CD4-positive, alpha-beta memory T cell (primary cell): ENCODE data around the gene PPP6R2. TPM values are rescaled to one million over a fixed set of nuclear protein-coding genes. Genes with fewer than 3 reads are reported as not detected.
"Not testable (repeated sequence)": the region's sequence is repeated elsewhere in the genome, so short reads cannot be mapped to it uniquely, and the experiment has no call there.

Experiments
- CTCF ChIA-PET: fragments of 350-600 bp; sonication (Branson Sonifier 250); formaldehyde crosslinking; loops from one replicate; lab custom pipeline; 2021; ENCODE audit warnings: inconsistent platforms; ENCODE audit not compliant: partially characterized antibody; lab: Charles Lee
- POLR2A ChIA-PET: fragments of 350-600 bp; sonication (Branson Sonifier 250); formaldehyde crosslinking; loops from one replicate; lab custom pipeline; 2021; ENCODE audit not compliant: partially characterized antibody; lab: Charles Lee
- DNase-seq, 5 donors: peaks; one replicate each; pipeline versions ENCODE4 v3.0.0 to v3.0.0-alpha.2; 2020 to 2022; ENCODE audit warnings: mixed read lengths in 1 of 5
- H3K27ac ChIP-seq: one replicate; pipeline ENCODE4 v1.7.0; 2013; ENCODE audit warnings: low read depth, low read length
- H3K27me3 ChIP-seq: 2 replicates; pipeline ENCODE4 v1.7.0; 2013; ENCODE audit warnings: mild to moderate bottlenecking, low read length, moderate library complexity; ENCODE audit not compliant: insufficient read depth
- H3K36me3 ChIP-seq: 2 replicates; pipeline ENCODE4 v1.7.0; 2013; ENCODE audit warnings: mild to moderate bottlenecking, low read length, moderate library complexity; ENCODE audit not compliant: insufficient read depth
- H3K4me1 ChIP-seq: 2 replicates; pipeline ENCODE4 v1.7.0; 2013; ENCODE audit warnings: mild to moderate bottlenecking, low read length, moderate library complexity; ENCODE audit not compliant: insufficient read depth
- H3K4me3 ChIP-seq, 2 donors: one replicate each; pipeline ENCODE4 v1.7.0; 2013; ENCODE audit warnings: low read length in 2 of 2, mild to moderate bottlenecking in 1 of 2
- H3K9me3 ChIP-seq, 2 donors: one replicate each; pipeline ENCODE4 v1.7.0; 2013; ENCODE audit warnings: low read length in 2 of 2, control low read depth in 1 of 2; ENCODE audit not compliant: control insufficient read depth in 1 of 2
- H3K27ac Mint-ChIP-seq, 7 donors: one replicate each; pipeline ENCODE4 v1.8.0; 2020 to 2021; ENCODE audit warnings: mixed read lengths in 7 of 7, mild to moderate bottlenecking in 6 of 7, inconsistent platforms in 3 of 7, moderate library complexity in 3 of 7
- H3K27me3 Mint-ChIP-seq, 2 donors: one replicate each; pipeline ENCODE4 v1.8.0; 2020 to 2021; ENCODE audit warnings: mixed read lengths in 2 of 2
- H3K36me3 Mint-ChIP-seq, 2 donors: one replicate each; pipeline ENCODE4 v1.8.0; 2020 to 2021; ENCODE audit warnings: mixed read lengths in 2 of 2, inconsistent platforms in 1 of 2, mild to moderate bottlenecking in 1 of 2
- H3K4me1 Mint-ChIP-seq, 4 donors: one replicate each; pipeline ENCODE4 v1.8.0; 2020 to 2021; ENCODE audit warnings: mixed read lengths in 4 of 4, mild to moderate bottlenecking in 1 of 4
- H3K4me3 Mint-ChIP-seq, 8 donors: one replicate each; pipeline ENCODE4 v1.8.0; 2020 to 2021; ENCODE audit warnings: mixed read lengths in 8 of 8, mild to moderate bottlenecking in 7 of 8, moderate library complexity in 6 of 8, inconsistent platforms in 3 of 8
- H3K9me3 Mint-ChIP-seq, 8 donors: one replicate each; pipeline ENCODE4 v1.8.0; 2020 to 2021; ENCODE audit warnings: mixed read lengths in 8 of 8, mild to moderate bottlenecking in 5 of 8, inconsistent platforms in 3 of 8, moderate library complexity in 1 of 8
- intact Hi-C: fragments of 100-400 bp; cut with micrococcal nuclease; formaldehyde crosslinking; loops from one replicate; pipeline ENCODE4 v1.15.1; 2023
- polyA plus RNA-seq, 2 donors: library from polyadenylated mRNA; unstranded; fragments of 300-500 nt; fragmentation: Illumina TruSeq; gene quantifications; one replicate each; pipeline ENCODE4 v1.2.3, GENCODE V29; 2021
- total RNA-seq, 2 experiments: library from RNA; stranded (reverse); gene quantifications; one replicate each; pipeline ENCODE4 v1.2.3, GENCODE V29; 2021

Gene PPP6R2
- total and polyA plus RNA-seq, 4 experiments from 2014 or later: 13.3 to 91.2 (median 53.9) TPM

GRCh38 chr22:50361222-50361621, 18.1 kb downstream of the PPP6R2 start:
- Histone ChIP-seq H3K9me3 (no peaks in the 10 kb centered on the region), H3K27me3 (no peaks in the 10 kb centered on the region), H3K27ac (no peak overlapping the region), H3K36me3 (peaks cover 15% of the 10 kb centered on the region), H3K4me3 (no peak overlapping the region), H3K4me1 (peaks cover 21% of the 10 kb centered on the region)
- H3K36me3 Mint-ChIP-seq: peaks cover 17 to 25% of the 10 kb centered on the region in 2 donors
- peaks cover 31 to 53% (median 40%) of the 10 kb centered on the region in 4 donors for H3K4me1 Mint-ChIP-seq
- ChIA-PET POLR2A (interaction anchor here (0.9 kb wide), 1 partner anchor 259 kb away, joined by 3 read pairs; no protein-coding TSS in a partner anchor), CTCF (no interaction called here)
- H3K4me3 Mint-ChIP-seq: peak overlapping the region in 3 of 8 donors; percentile 8 to 45 (median 23)
- intact Hi-C loops: no loop called here
- peak overlapping the region in 6 of 7 donors; percentile 2 to 77 (median 56) for H3K27ac Mint-ChIP-seq
- H3K9me3 Mint-ChIP-seq: peaks cover 0 to 2% (median 0%) of the 10 kb centered on the region in 8 donors
- no peak for DNase-seq
- H3K27me3 Mint-ChIP-seq: no peaks in the 10 kb centered on the region

DNA sequence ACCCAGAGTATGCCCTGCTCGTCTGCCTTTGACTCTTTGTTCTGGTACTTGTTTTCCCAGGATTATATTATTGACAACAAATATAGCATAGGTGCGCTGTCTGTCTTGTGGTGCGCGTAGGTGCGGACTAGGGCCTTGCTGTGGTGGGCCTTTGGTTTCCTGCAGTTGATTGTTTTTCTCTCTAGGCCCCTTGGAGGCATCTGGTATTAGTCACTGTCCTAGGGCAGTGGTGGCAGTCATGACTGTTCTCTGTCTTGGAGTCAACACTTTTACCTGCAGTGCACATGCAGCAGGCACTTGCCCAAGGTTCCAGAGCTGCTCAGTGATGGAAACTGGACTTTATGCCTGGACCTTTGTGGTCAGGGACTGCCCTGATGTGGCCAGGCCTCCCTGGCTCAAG, 18.6 kb downstream of the PPP6R2 start:
- CTCF ChIA-PET: no interaction called here
- peaks cover 0 to 2% (median 0%) of the 10 kb centered on the region in 8 donors for H3K9me3 Mint-ChIP-seq
- Histone ChIP-seq H3K9me3 (no peaks in the 10 kb centered on the region), H3K36me3 (peaks cover 15% of the 10 kb centered on the region), H3K4me3 (no peak overlapping the region), H3K27ac (no peak overlapping the region), H3K27me3 (no peaks in the 10 kb centered on the region), H3K4me1 (peaks cover 21% of the 10 kb centered on the region)
- H3K27ac Mint-ChIP-seq: peak overlapping the region in 6 of 7 donors; percentile 2 to 68 (median 36)
- peak overlapping the region in 2 of 8 donors; percentile 8 to 23 for H3K4me3 Mint-ChIP-seq
- DNase-seq: no peak
- intact Hi-C loops: no loop called here
- POLR2A ChIA-PET: no interaction called here
- no peaks in the 10 kb centered on the region for H3K27me3 Mint-ChIP-seq
- H3K36me3 Mint-ChIP-seq: peaks cover 17 to 25% of the 10 kb centered on the region in 2 donors
- peaks cover 34 to 57% (median 42%) of the 10 kb centered on the region in 4 donors for H3K4me1 Mint-ChIP-seq

DNA sequence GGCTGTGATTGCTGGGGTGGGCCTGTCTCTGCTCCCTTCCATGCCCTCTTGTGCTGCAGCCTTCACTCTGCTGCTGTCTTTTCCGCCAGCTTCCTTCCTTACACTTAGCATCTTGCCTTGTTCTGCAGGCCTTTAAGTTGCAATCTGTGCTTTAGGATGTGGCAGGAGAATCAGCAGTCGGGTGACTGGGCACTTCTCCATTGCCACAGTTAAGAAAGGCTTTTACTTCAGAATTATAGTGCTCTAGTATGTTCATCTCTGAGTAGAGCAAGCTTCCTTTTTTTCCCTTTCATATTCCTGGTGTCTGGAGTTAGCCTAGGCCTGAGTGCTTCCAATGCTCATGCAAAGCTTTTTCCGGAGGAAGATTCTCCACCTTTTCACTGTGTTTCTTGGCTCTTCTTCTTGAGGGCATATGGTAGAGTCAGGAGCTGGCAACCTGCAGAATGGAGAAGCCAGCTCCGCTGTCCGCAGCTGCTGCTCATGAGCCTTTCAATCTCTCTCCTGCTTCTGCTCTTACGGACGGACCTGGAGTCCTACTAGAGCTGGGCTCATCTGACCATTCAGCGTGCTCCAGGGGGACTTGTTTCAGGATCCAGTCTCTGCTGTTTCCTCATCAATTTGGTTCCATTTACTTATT, 20.2 kb downstream of the PPP6R2 start:
- no peak overlapping the region for H3K4me3 ChIP-seq
- peaks cover 21% of the 10 kb centered on the region for H3K4me1 ChIP-seq
- peaks cover 15% of the 10 kb centered on the region for H3K36me3 ChIP-seq
- ChIA-PET POLR2A (no interaction called here), CTCF (no interaction called here)
- no peaks in the 10 kb centered on the region for H3K27me3 Mint-ChIP-seq
- H3K9me3 Mint-ChIP-seq: peaks cover 0 to 2% (median 0%) of the 10 kb centered on the region in 8 donors
- no peaks in the 10 kb centered on the region for H3K27me3 ChIP-seq
- H3K4me3 Mint-ChIP-seq: peak overlapping the region in 2 of 8 donors; percentile 39 to 43
- no peaks in the 10 kb centered on the region for H3K9me3 ChIP-seq
- H3K36me3 Mint-ChIP-seq: peaks cover 17 to 31% of the 10 kb centered on the region in 2 donors
- no peak overlapping the region for H3K27ac ChIP-seq
- peak overlapping the region in 5 of 7 donors; percentile 38 to 79 (median 71) for H3K27ac Mint-ChIP-seq
- intact Hi-C loops: no loop called here
- H3K4me1 Mint-ChIP-seq: peaks cover 31 to 66% (median 41%) of the 10 kb centered on the region in 4 donors
- no peak for DNase-seq

DNA sequence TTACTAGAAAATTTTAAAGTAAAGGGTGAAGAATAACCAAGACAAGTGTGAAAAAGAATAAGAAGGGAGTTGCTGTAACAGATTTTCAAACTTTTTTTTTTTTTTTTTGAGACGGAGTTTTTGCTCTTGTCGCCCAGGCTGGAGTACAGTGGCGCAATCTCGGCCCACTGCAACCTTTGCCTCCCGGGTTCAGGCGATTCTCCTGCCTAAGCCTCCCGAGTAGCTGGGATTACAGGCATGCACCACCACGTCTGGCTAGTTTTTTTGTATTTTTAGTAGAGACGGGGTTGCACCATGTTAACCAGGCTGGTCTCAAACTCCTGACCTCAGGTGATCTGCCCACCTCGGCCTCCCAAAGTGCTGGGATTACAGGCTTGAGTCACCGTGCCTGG, 20.7 kb downstream of the PPP6R2 start:
- Histone ChIP-seq H3K4me1 (peaks cover 21% of the 10 kb centered on the region), H3K36me3 (peaks cover 15% of the 10 kb centered on the region)
- intact Hi-C loops, H3K9me3 ChIP-seq, H3K4me3 Mint-ChIP-seq, H3K27ac Mint-ChIP-seq, H3K27me3 Mint-ChIP-seq, H3K27ac ChIP-seq, H3K9me3 Mint-ChIP-seq, POLR2A ChIA-PET, CTCF ChIA-PET, H3K27me3 ChIP-seq, DNase-seq, H3K4me3 ChIP-seq: not testable (repeated sequence)
- H3K36me3 Mint-ChIP-seq: peaks cover 17 to 28% of the 10 kb centered on the region in 2 donors
- peaks cover 30 to 62% (median 40%) of the 10 kb centered on the region in 4 donors for H3K4me1 Mint-ChIP-seq

- no peaks in the 10 kb centered on the region for H3K27me3 Mint-ChIP-seq
- peaks cover 14 to 34% (median 19%) of the 10 kb centered on the region in 4 donors for H3K4me1 Mint-ChIP-seq
- H3K9me3 Mint-ChIP-seq: peaks cover 0 to 2% (median 0%) of the 10 kb centered on the region in 8 donors
- Histone ChIP-seq H3K4me1 (no peaks in the 10 kb centered on the region), H3K4me3 (no peak overlapping the region), H3K27me3 (no peaks in the 10 kb centered on the region), H3K36me3 (no peaks in the 10 kb centered on the region), H3K27ac (no peak overlapping the region), H3K9me3 (no peaks in the 10 kb centered on the region)
- DNase-seq: no peak
- H3K4me3 Mint-ChIP-seq: no peak overlapping the region
- POLR2A ChIA-PET: no interaction called here
- peak overlapping the region in 1 of 7 donors; percentile 25 for H3K27ac Mint-ChIP-seq
- H3K36me3 Mint-ChIP-seq: peaks cover 8 to 16% of the 10 kb centered on the region in 2 donors
- CTCF ChIA-PET: interaction anchor here (0.6 to 1.3 kb wide), 3 partner anchors 10 to 102 kb away, joined by 3 read pairs; no protein-coding TSS in a partner anchor
- intact Hi-C loops: no loop called here
These were observed 24.8 kb downstream of the PPP6R2 start for GRCh38 chr22:50367778-50368500.

DNA sequence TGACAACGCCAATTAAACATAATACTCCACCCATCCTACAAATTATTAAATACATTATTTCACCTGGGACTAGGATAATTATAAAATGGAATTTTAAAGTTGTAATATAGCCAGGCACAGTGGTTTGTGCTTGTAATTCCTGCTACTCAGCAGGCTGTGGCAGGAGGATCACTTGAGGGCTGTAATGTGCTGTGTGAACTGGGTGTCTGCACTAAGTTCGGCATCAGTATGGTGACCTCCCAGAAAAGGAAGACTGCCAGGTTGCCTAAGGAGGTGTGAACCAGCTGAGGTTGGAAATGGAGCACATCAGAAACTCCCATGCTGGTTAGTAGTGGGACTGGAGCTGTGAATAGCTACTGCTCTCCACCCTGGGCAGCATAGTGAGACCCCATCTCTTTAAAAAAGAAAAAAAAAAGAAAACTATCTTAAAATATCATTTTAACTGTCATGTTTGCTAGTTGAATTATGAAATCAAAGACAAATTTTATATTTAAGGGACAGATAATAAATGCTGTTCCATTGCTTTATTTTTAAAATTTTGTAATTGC, 28.0 kb downstream of the PPP6R2 start:
- H3K36me3 Mint-ChIP-seq: peaks cover 12 to 29% of the 10 kb centered on the region in 2 donors
- CTCF ChIA-PET: no interaction called here

More for the DNA sequence above, 28.0 kb downstream of the PPP6R2 start:
- POLR2A ChIA-PET: no interaction called here
- H3K4me3 Mint-ChIP-seq: no peak overlapping the region
- DNase-seq: no peak
- Histone ChIP-seq H3K4me1 (peaks cover 4% of the 10 kb centered on the region), H3K4me3 (no peak overlapping the region), H3K36me3 (peaks cover 14% of the 10 kb centered on the region), H3K9me3 (no peaks in the 10 kb centered on the region), H3K27ac (no peak overlapping the region), H3K27me3 (no peaks in the 10 kb centered on the region)
- H3K4me1 Mint-ChIP-seq: peaks cover 7 to 24% (median 10%) of the 10 kb centered on the region in 4 donors
- no peak overlapping the region for H3K27ac Mint-ChIP-seq
- no peaks in the 10 kb centered on the region for H3K9me3 Mint-ChIP-seq
- intact Hi-C loops: no loop called here
- H3K27me3 Mint-ChIP-seq: no peaks in the 10 kb centered on the region
